SU-DHL-6 (cell line): ENCODE measurements around the gene ADD3.

Experiments
- CTCF ChIP-seq: fragments of 200-600 bp; sonication (generic); IDR thresholded peaks from one replicate; pipeline ENCODE4 v1.5.1; 2017; ENCODE audit warnings: antibody characterized with exemption, mild to moderate bottlenecking, low read length, moderate library complexity; ENCODE audit not compliant: insufficient read depth, poor library complexity, severe bottlenecking
- EZH2phosphoT487 ChIP-seq: fragments of 200-600 bp; sonication (generic), shearing (Covaris generic); conservative IDR thresholded peaks from 2 replicates; pipeline ENCODE4 v1.6.1; 2018; ENCODE audit warnings: mild to moderate bottlenecking, antibody characterized with exemption, low read length, moderate library complexity, mixed read lengths

GRCh38 chr10:109974504-109975191, 33.1 kb upstream of the ADD3 start:
- TF ChIP-seq CTCF (no peak), EZH2phosphoT487 (no peak)
